Subcutaneous adipose tissue (tissue), 4 donors: ENCODE measurements around the gene KLK13. TPM values are rescaled to one million over a fixed set of nuclear protein-coding genes. Genes with fewer than 3 reads are reported as not detected.

Experiments used
- CTCF ChIP-seq: fragments of 450-650 bp; IDR thresholded peaks from one replicate; pipeline ENCODE4 v1.5.1; 2016; ENCODE audit warnings: low read depth, mild to moderate bottlenecking, control low read depth, antibody characterized with exemption, moderate library complexity
- total RNA-seq, 4 donors: library from RNA; depleted of rRNA; stranded (reverse); fragments of >200 nt; gene quantifications; one replicate each; pipeline ENCODE4 v1.1.0, GENCODE V29; 2016

Gene KLK13
- total RNA-seq, 4 donors from 2014 or later, result not detected

- TF ChIP-seq CTCF, result no peak
Measured at GRCh38 chr19:51060336-51060735, 4.6 kb downstream of the KLK13 start.

GRCh38 chr19:51059715-51060114 lies 5.2 kb downstream of the KLK13 start:
- TF ChIP-seq CTCF, result no peak

GRCh38 chr19:51055866-51056265 lies 9.0 kb downstream of the KLK13 start:
- TF ChIP-seq CTCF, result no peak

GRCh38 chr19:51047031-51047335 lies 17.9 kb downstream of the KLK13 start:
- TF ChIP-seq CTCF, result no peak

- no peak for TF ChIP-seq CTCF
Measured at GRCh38 chr19:51044327-51044726, 20.6 kb downstream of the KLK13 start.

- TF ChIP-seq CTCF, result no peak
Measured at GRCh38 chr19:51043497-51043896, 21.4 kb downstream of the KLK13 start.

- no peak for TF ChIP-seq CTCF
Measured at GRCh38 chr19:51040151-51040550, 24.7 kb downstream of the KLK13 start.

GRCh38 chr19:51036519-51036918 lies 28.4 kb downstream of the KLK13 start:
- TF ChIP-seq CTCF, result no peak
